Measurements from ENCODE around the gene CDC27.

DNA sequence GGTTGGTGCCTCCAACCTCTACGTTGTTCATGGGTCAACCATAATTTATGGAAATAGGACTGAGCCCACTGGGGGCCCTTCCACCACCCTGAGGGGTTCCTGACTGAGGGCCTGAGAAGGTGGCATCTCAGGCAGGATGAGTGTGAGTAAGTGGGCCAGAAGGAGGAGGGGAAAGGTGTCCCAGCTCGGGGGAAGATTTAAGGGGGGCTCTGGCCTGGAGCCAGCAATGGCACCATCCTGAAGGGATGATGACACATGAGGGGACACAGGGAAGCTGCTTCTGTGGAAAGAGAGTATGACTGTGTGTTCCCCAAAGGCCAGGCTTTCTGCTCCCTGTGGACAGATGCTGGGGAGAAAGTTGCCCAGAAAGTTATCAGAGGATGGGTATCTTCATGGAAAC is 38.8 kb upstream of the CDC27 start:
- TF ChIP-seq CTCF (IDR thresholded peaks at IDR 0.05) (no peak), POLR2AphosphoS5 (IDR thresholded peaks at IDR 0.05) (no peak), EP300 (IDR thresholded peaks at IDR 0.05) (no peak)
